ENCODE data around the gene TMEM213. TPM values are rescaled to one million over a fixed set of nuclear protein-coding genes. Genes with fewer than 3 reads are reported as not detected.

The TMEM213 gene
- polyA plus RNA-seq, 1 donor from 2014 or later, result not detected

GRCh38 chr7:138828302-138828701, 30.5 kb downstream of the TMEM213 start:
- Histone ChIP-seq H3K9ac (ENCODE audit: low read length) (no peak overlapping the region), H3K9me2 (ENCODE audit: insufficient read depth, low read length) (no peaks in the 10 kb centered on the region), H3K4me3 (ENCODE audit: low read length) (no peak overlapping the region), H3K79me2 (replicated peaks; ENCODE audit: insufficient read depth, low read length) (no peaks in the 10 kb centered on the region), H3K4me2 (ENCODE audit: low read length) (no peak overlapping the region), H3K9me3 (ENCODE audit: low read length) (peaks cover 5% of the 10 kb centered on the region), H3F3A (ENCODE audit: insufficient read depth, low read length, poor library complexity, severe bottlenecking) (no peaks in the 10 kb centered on the region), H3K27ac (ENCODE audit: low read length) (no peak overlapping the region), H3K27me3 (ENCODE audit: insufficient read depth, low read depth, low read length) (no peaks in the 10 kb centered on the region), H4K20me1 (ENCODE audit: insufficient read depth) (no peaks in the 10 kb centered on the region), H3K36me3 (ENCODE audit: insufficient read depth, low read length) (no peaks in the 10 kb centered on the region), H2AFZ (ENCODE audit: low read depth, low read length) (no peak overlapping the region)
- no peak for TF ChIP-seq MXI1 (conservative IDR thresholded peaks at IDR 0.05; ENCODE audit: poor library complexity, severe bottlenecking)
- TF ChIP-seq TAF1 (IDR thresholded peaks at IDR 0.05; ENCODE audit: low read depth), result no peak
- TF ChIP-seq EP300 (conservative IDR thresholded peaks at IDR 0.05; ENCODE audit: poor library complexity, severe bottlenecking), result no peak
- TF ChIP-seq EZH2 (IDR thresholded peaks at IDR 0.05; ENCODE audit: borderline replicate concordance, insufficient read depth, low read length, poor library complexity, severe bottlenecking), result no peak
- TF ChIP-seq RAD21 (conservative IDR thresholded peaks at IDR 0.05), result no peak
- no peak for TF ChIP-seq SMC3 (conservative IDR thresholded peaks at IDR 0.05; ENCODE audit: poor library complexity)

GRCh38 chr7:138829335-138829734, 31.5 kb downstream of the TMEM213 start:
- H3K9me2 ChIP-seq (ENCODE audit: insufficient read depth, low read length), result no peaks in the 10 kb centered on the region
- H4K20me1 ChIP-seq (ENCODE audit: insufficient read depth), result no peaks in the 10 kb centered on the region
- no peak overlapping the region for H3K4me2 ChIP-seq (ENCODE audit: low read length)
- H3K36me3 ChIP-seq (ENCODE audit: insufficient read depth, low read length), result no peaks in the 10 kb centered on the region
- H3K4me3 ChIP-seq (ENCODE audit: low read length), result no peak overlapping the region
- no peaks in the 10 kb centered on the region for H3K79me2 ChIP-seq (replicated peaks; ENCODE audit: insufficient read depth, low read length)
- no peak for TF ChIP-seq SMC3 (conservative IDR thresholded peaks at IDR 0.05; ENCODE audit: poor library complexity)
- TF ChIP-seq, protein P1, sequence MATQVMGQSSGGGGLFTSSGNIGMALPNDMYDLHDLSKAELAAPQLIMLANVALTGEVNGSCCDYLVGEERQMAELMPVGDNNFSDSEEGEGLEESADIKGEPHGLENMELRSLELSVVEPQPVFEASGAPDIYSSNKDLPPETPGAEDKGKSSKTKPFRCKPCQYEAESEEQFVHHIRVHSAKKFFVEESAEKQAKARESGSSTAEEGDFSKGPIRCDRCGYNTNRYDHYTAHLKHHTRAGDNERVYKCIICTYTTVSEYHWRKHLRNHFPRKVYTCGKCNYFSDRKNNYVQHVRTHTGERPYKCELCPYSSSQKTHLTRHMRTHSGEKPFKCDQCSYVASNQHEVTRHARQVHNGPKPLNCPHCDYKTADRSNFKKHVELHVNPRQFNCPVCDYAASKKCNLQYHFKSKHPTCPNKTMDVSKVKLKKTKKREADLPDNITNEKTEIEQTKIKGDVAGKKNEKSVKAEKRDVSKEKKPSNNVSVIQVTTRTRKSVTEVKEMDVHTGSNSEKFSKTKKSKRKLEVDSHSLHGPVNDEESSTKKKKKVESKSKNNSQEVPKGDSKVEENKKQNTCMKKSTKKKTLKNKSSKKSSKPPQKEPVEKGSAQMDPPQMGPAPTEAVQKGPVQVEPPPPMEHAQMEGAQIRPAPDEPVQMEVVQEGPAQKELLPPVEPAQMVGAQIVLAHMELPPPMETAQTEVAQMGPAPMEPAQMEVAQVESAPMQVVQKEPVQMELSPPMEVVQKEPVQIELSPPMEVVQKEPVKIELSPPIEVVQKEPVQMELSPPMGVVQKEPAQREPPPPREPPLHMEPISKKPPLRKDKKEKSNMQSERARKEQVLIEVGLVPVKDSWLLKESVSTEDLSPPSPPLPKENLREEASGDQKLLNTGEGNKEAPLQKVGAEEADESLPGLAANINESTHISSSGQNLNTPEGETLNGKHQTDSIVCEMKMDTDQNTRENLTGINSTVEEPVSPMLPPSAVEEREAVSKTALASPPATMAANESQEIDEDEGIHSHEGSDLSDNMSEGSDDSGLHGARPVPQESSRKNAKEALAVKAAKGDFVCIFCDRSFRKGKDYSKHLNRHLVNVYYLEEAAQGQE (IDR thresholded peaks at IDR 0.05; ENCODE audit: borderline replicate concordance), result no peak
- no peak for TF ChIP-seq POLR2AphosphoS5 (IDR thresholded peaks at IDR 0.05)
- no peak for TF ChIP-seq EZH2 (IDR thresholded peaks at IDR 0.05; ENCODE audit: borderline replicate concordance, insufficient read depth, low read length, poor library complexity, severe bottlenecking)
- TF ChIP-seq EP300 (conservative IDR thresholded peaks at IDR 0.05; ENCODE audit: poor library complexity, severe bottlenecking), result no peak
- TF ChIP-seq MXI1 (conservative IDR thresholded peaks at IDR 0.05; ENCODE audit: poor library complexity, severe bottlenecking), result no peak
- no peak for TF ChIP-seq TAF1 (IDR thresholded peaks at IDR 0.05; ENCODE audit: low read depth)
- H3F3A ChIP-seq (ENCODE audit: insufficient read depth, low read length, poor library complexity, severe bottlenecking), result no peaks in the 10 kb centered on the region
- no peak overlapping the region for H3K27ac ChIP-seq (ENCODE audit: low read length)
- no peak overlapping the region for H3K9ac ChIP-seq (ENCODE audit: low read length)
- peaks cover 5% of the 10 kb centered on the region for H3K9me3 ChIP-seq (ENCODE audit: low read length)
- no peak overlapping the region for H2AFZ ChIP-seq (ENCODE audit: low read depth, low read length)
- H3K27me3 ChIP-seq (ENCODE audit: insufficient read depth, low read depth, low read length), result no peaks in the 10 kb centered on the region

GRCh38 chr7:138832966-138833365, 35.2 kb downstream of the TMEM213 start:
- H3K4me3 ChIP-seq (ENCODE audit: low read length), result no peak overlapping the region
- H2AFZ ChIP-seq (ENCODE audit: low read depth, low read length), result no peak overlapping the region
- peaks cover 6% of the 10 kb centered on the region for H3K36me3 ChIP-seq (ENCODE audit: insufficient read depth, low read length)
- TF ChIP-seq MXI1 (conservative IDR thresholded peaks at IDR 0.05; ENCODE audit: poor library complexity, severe bottlenecking) (no peak), SMC3 (conservative IDR thresholded peaks at IDR 0.05; ENCODE audit: poor library complexity) (no peak), TAF1 (IDR thresholded peaks at IDR 0.05; ENCODE audit: low read depth) (no peak), POLR2AphosphoS5 (IDR thresholded peaks at IDR 0.05) (no peak), RAD21 (conservative IDR thresholded peaks at IDR 0.05) (no peak)
- H4K20me1 ChIP-seq (ENCODE audit: insufficient read depth), result no peaks in the 10 kb centered on the region
- H3K4me2 ChIP-seq (ENCODE audit: low read length), result no peak overlapping the region
- no peaks in the 10 kb centered on the region for H3K79me2 ChIP-seq (replicated peaks; ENCODE audit: insufficient read depth, low read length)
- H3F3A ChIP-seq (ENCODE audit: insufficient read depth, low read length, poor library complexity, severe bottlenecking), result no peaks in the 10 kb centered on the region
- H3K27me3 ChIP-seq (ENCODE audit: insufficient read depth, low read depth, low read length), result no peaks in the 10 kb centered on the region
- H3K9me2 ChIP-seq (ENCODE audit: insufficient read depth, low read length), result no peaks in the 10 kb centered on the region
- H3K27ac ChIP-seq (ENCODE audit: low read length), result no peak overlapping the region
- no peaks in the 10 kb centered on the region for H3K9me3 ChIP-seq (ENCODE audit: low read length)
- no peak overlapping the region for H3K9ac ChIP-seq (ENCODE audit: low read length)
